Measurements from ENCODE around the gene STKLD1. TPM values are rescaled to one million over a fixed set of nuclear protein-coding genes. Genes with fewer than 3 reads are reported as not detected.
"Not testable (repeated sequence)": the region's sequence is repeated elsewhere in the genome, so short reads cannot be mapped to it uniquely, and the experiment has no call there.

STKLD1 gene
- polyA plus RNA-seq (2011; rRNA removed) (0.70 and 1.2 TPM in 2 replicates), polyA minus RNA-seq (2011; rRNA and poly(A)+ RNA removed) (1.3 TPM in 1 of 2 replicates, not detected in the other)

DNA sequence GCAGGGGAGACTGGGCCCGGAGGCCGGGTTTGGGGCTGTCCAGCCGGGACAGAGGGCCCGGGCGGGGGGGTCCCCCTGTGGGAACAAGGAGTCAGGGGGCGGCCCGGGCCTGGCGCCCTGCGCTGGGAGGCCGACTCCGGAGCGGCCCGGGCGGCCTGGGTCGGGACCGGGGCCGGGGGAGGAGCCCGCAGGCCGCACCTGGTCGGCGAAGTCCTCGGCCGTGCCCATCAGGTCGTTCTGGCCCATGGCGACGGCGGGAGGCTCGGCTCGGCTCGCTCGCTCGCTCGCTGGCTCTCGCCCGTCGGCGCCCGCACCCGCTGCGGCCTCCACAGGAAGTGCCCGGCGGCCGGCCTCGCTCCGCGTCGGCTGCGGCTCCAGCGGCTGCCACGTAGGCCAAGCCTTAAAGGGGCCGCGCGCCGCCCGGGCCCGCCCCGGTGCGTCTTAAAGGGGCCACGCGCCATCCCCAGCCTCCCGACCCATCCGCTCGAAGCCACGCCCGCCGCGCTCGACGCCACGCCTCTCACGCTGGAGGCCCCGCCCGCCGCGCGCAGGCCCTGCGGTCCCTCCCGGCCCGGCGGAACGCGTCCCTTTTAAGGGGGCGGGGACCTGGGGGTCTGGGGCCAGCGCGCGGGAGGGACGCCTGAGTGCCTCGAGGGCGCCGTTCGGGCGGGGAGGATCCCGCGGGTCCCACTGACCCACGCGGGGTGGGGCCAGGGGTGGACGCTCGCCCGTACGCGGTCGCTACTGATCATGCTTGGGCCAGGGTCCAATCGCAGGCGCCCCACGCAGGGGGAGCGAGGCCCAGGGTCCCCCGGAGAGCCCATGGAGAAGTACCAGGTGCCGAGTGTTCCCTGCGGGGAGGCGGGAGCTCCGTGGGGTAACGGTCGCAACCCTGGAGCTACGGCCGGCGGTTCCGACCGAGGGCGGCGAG is at the start of gene STKLD1, which contains the start of gene SURF4:
Gene STKLD1, plus strand, starts transcription at position 643 of the 931 bp plus-strand sequence. Its CDS starts 108 bp downstream, at position 751.
Gene SURF4, minus strand, starts transcription at position 337 of the 931 bp plus-strand sequence. Its CDS starts 91 bp downstream, at position 246.
- ChIA-PET CTCF (interaction anchor here (1.6 kb wide), 1 partner anchor 34 kb away, joined by 3 read pairs; no protein-coding TSS in a partner anchor), POLR2A (no interaction called here)
- TF ChIP-seq, protein P1, sequence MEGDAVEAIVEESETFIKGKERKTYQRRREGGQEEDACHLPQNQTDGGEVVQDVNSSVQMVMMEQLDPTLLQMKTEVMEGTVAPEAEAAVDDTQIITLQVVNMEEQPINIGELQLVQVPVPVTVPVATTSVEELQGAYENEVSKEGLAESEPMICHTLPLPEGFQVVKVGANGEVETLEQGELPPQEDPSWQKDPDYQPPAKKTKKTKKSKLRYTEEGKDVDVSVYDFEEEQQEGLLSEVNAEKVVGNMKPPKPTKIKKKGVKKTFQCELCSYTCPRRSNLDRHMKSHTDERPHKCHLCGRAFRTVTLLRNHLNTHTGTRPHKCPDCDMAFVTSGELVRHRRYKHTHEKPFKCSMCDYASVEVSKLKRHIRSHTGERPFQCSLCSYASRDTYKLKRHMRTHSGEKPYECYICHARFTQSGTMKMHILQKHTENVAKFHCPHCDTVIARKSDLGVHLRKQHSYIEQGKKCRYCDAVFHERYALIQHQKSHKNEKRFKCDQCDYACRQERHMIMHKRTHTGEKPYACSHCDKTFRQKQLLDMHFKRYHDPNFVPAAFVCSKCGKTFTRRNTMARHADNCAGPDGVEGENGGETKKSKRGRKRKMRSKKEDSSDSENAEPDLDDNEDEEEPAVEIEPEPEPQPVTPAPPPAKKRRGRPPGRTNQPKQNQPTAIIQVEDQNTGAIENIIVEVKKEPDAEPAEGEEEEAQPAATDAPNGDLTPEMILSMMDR (IDR thresholded peaks at IDR 0.05; ENCODE audit: insufficient read depth, low read depth, low read length) = no peak

DNA sequence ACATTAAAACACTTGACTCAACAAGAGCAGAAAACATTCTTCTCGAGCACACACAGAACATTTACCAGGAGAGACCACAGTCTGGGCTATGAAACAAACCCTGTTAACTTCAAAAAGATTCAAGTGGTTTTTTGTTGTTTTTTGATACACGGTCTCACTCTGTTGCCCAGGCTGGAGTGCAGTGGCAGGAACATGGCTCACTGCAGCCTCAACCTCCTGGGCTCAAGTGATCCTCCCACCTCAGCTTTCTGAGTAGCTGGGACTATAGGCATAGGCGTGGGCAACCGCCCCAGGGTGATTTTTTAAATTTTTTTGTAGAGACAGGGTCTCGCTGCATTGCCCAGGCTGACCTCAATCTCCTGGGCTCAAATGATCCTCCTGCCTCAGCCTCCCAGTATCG is 49.1 kb upstream of the STKLD1 start:
- H3K4me3 ChIP-seq (ENCODE audit: low read depth, low read length); CTCF ChIA-PET; POLR2A ChIA-PET; DNase-seq (ENCODE audit: low read depth); H3K27me3 ChIP-seq (ENCODE audit: control insufficient read depth, insufficient read depth, low read length): not testable (repeated sequence)
- H3K36me3 ChIP-seq (ENCODE audit: control insufficient read depth, insufficient read depth, low read length) = peaks cover 11% of the 10 kb centered on the region

More for the DNA sequence above, at the start of gene STKLD1, which contains the start of gene SURF4:
- Histone ChIP-seq H3K36me3 (ENCODE audit: control insufficient read depth, insufficient read depth, low read length) (peaks cover 10% of the 10 kb centered on the region), H3K4me3 (ENCODE audit: low read depth, low read length) (peak within 1 kb of the TSS; percentile 79), H3K27me3 (ENCODE audit: control insufficient read depth, insufficient read depth, low read length) (no peaks in the 10 kb centered on the region)
- peak; percentile 69 for DNase-seq (ENCODE audit: low read depth)

DNA sequence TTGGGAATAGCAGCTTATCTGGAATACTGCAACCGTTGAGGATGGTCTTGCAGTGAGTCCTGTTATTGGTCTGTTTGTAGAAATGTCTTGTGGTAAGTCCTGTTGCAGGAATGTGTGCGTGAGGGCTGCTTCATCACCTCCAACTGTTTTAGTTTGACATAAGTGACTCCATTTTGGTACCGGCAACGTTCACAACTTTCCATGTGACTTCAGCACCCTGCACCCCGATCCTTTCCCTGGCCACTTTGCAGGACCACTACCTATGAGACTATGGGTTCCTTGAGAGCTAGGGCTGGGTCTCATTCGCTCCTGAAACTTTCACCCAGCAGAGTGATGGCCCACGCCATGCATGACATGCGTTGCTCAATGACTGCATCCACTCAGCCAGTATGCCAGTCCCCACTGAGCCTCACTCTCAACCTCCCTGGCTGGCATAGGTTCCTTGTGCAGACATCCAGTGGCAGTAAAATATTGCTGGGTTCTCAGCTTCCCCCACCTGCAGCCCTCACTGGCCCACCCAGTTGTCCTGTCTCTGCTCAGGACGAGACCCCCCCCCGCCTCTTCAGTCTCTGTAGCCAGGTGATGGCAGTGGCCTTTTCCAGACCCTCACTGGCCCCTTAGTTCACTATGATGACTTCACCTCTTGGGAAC is 48.2 kb upstream of the STKLD1 start:
- CTCF ChIA-PET = interaction anchor here (0.6 kb wide), 1 partner anchor 29 kb away, joined by 3 read pairs; no protein-coding TSS in a partner anchor
- H3K4me3 ChIP-seq (ENCODE audit: low read depth, low read length) = no peak overlapping the region
- no peak for DNase-seq (ENCODE audit: low read depth)
- TF ChIP-seq, protein P1 (IDR thresholded peaks at IDR 0.05; ENCODE audit: insufficient read depth, low read depth, low read length) = no peak
- H3K27me3 ChIP-seq (ENCODE audit: control insufficient read depth, insufficient read depth, low read length) = no peaks in the 10 kb centered on the region
- POLR2A ChIA-PET = no interaction called here
- H3K36me3 ChIP-seq (ENCODE audit: control insufficient read depth, insufficient read depth, low read length) = peaks cover 19% of the 10 kb centered on the region

DNA sequence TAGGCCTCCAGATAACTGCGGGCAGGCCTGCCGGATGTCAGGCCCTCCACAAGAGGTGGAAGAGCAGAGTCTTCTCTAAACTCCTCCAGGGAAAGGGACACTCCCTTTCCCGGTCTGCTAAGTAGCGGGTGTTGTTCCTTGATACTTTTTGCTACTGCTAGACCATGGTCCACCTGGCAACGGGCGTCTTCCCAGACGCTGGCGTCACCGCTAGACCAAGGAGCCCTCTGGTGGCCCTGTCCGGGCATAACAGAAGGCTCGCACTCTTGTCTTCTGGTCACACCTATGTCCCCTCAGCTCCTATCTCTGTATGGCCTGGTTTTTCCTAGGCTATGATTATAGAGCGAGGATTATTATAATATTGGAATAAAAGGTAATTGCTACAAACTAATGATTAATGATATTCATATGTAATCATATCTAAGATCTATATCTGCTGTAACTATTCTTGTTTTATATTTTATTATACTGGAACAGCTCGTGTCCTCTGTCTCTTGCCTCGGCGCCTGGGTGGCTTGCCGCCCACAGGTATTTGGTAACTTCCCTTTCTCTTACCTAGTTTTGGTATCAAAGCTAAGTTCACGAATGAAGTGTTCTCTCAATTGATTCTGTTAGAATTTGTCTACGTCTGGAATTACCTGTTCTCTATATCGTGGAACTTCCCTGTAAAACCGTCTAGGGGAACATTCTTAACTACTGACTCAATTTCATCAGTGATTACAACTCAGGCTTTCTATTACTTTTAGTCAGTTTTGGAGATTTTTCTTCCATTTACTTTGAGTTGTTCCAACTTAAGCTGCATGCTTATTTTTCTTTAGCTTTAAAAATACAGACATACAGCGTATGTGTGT is 46.6 kb upstream of the STKLD1 start:
- H3K36me3 ChIP-seq (ENCODE audit: control insufficient read depth, insufficient read depth, low read length) = peaks cover 32% of the 10 kb centered on the region
- H3K27me3 ChIP-seq (ENCODE audit: control insufficient read depth, insufficient read depth, low read length); POLR2A ChIA-PET; H3K4me3 ChIP-seq (ENCODE audit: low read depth, low read length); DNase-seq (ENCODE audit: low read depth): not testable (repeated sequence)
- CTCF ChIA-PET = interaction anchor here (0.7 to 2.8 kb wide), 6 partner anchors 13 to 149 kb away, joined by 3 to 16 read pairs (median 4); no protein-coding TSS in a partner anchor
- TF ChIP-seq, protein P1 (IDR thresholded peaks at IDR 0.05; ENCODE audit: insufficient read depth, low read depth, low read length) = peak; percentile 61

DNA sequence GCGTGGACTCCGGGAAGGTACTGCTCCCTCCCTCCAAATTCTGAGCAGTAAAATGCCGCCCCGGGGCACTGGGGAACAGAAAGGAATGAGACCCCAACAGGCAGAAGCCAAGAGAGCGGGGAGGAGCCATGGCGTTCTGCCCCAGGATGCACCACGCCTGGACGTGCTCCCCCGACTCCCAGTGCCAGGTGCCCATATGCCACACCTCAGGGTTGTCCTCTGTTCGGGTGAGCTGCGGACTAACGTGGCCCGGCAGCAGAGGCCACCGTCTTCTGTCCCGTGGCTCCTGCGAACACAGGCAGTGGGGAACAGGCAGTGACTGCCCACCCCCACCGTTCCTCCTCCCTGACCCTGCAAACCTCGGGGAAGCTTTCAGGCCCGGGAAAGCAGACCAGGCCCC is 44.9 kb upstream of the STKLD1 start:
- POLR2A ChIA-PET = no interaction called here
- CTCF ChIA-PET = interaction anchor here (2.3 to 2.8 kb wide), 2 partner anchors 12 to 145 kb away, joined by 13 to 16 read pairs; no protein-coding TSS in a partner anchor

More for the DNA sequence above, 44.9 kb upstream of the STKLD1 start:
- Histone ChIP-seq H3K27me3 (ENCODE audit: control insufficient read depth, insufficient read depth, low read length) (no peaks in the 10 kb centered on the region), H3K36me3 (ENCODE audit: control insufficient read depth, insufficient read depth, low read length) (peaks cover 32% of the 10 kb centered on the region), H3K4me3 (ENCODE audit: low read depth, low read length) (no peak overlapping the region)
- no peak for DNase-seq (ENCODE audit: low read depth)
- TF ChIP-seq, protein P1 (IDR thresholded peaks at IDR 0.05; ENCODE audit: insufficient read depth, low read depth, low read length) = no peak

Data from BJ (cell line).